Lung microvascular endothelial cell (primary cell): ENCODE data around the gene SULT1C4. TPM values are rescaled to one million over a fixed set of nuclear protein-coding genes. Genes with fewer than 3 reads are reported as not detected.

Experiments used
- DNase-seq, 2 donors: peaks; one replicate each; pipeline versions ENCODE4 v3.0.0 to v3.0.0-alpha.2; 2010; ENCODE audit warnings: low read depth in 2 of 2
- total RNA-seq: library from RNA; depleted of rRNA; stranded (reverse); fragments of >200 nt; gene quantifications from 2 replicates; pipeline ENCODE4 v1.2.1, GENCODE V29; 2014

The SULT1C4 gene
- total RNA-seq, 1 donor from 2014 or later, result 94.6 TPM

GRCh38 chr2:108369153-108369552, 8.6 kb upstream of the SULT1C4 start:
- no peak for DNase-seq

DNA sequence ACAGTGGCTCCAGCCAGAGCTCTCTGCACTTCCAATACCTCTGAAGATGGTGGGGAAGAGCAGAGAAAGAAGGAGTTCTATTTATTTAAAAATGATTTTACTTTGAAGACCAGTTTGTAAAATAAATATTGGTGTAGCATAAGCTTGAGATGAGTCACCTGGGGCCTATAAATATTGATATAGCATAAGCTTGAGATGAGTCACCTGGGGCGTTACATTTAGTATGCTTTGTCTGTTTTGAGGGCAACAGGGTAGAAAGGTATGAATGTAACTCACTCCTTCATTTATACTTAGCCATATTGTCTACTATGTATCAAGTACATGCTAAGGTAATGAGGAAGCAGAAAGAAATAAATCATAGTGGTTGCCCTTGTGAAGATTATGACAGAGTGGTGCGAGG, 7.7 kb upstream of the SULT1C4 start:
- DNase-seq, result no peak

DNA sequence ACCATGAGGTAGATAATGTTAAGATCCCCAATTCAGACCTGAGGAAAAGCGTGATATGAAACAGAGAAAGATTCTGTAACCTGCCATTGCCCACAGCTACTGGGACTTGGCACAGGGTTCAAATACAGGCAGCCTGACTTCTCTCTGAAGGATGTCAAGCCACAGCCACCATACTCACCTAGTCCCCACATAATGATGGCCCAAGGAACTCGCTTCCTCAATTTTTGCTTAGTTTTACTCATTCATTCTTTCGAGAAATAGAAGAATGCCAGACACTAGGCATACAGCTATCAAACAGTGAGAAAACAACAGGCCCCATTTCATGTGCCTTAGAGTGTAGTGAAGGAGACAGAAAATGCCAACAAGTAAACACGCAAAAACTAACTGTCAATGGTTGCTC, 980 bp upstream of the SULT1C4 start:
- no peak for DNase-seq

DNA sequence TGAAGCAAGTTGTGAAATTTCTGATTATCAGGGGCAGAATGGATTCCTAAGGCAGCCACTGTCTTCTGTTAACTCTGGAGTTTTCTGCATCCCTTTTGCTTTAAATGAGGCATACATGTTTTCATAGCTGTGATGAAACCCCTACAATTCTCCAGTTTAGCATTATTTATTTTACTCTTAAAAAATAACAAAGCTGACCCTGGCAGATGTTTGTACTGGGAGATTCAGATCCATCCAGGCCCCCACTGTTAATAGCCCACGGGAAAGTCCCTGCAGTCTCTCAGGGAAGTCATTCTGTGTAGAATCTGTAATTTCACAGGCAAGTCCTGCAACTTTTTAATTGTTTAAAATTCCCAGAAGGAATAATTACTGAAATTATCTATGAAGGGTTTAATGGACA, 353 bp upstream of the SULT1C4 start:
- DNase-seq, result no peak

- DNase-seq, result no peak
Observed at GRCh38 chr2:108378851-108379250, 1.1 kb downstream of the SULT1C4 start.

DNA sequence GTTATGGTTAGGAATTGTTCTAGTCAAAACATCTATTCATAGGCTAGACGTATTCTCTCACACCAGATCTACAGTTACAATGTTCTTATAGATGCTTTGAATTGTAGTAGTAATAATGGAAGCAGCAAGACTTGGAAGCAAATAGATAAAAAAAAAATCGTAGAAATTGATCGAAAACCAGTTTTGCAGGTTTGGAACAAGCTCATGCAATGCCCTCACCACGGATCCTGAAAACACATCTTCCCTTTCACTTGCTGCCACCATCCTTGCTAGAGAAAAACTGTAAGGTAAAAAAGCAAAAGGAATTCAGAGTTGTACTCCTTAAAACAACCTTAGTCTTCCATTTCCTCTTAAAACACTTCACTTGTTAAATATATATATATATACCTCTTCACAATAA, 4.4 kb downstream of the SULT1C4 start:
- DNase-seq, result no peak

- DNase-seq, result no peak
Observed at GRCh38 chr2:108383146-108383830, 5.5 kb downstream of the SULT1C4 start.

- DNase-seq, result no peak
Observed at GRCh38 chr2:108384662-108385393, 7.1 kb downstream of the SULT1C4 start.

GRCh38 chr2:108385411-108386071, 7.8 kb downstream of the SULT1C4 start:
- no peak for DNase-seq

- DNase-seq, result no peak
Observed at GRCh38 chr2:108388045-108388444, 10.3 kb downstream of the SULT1C4 start.

DNA sequence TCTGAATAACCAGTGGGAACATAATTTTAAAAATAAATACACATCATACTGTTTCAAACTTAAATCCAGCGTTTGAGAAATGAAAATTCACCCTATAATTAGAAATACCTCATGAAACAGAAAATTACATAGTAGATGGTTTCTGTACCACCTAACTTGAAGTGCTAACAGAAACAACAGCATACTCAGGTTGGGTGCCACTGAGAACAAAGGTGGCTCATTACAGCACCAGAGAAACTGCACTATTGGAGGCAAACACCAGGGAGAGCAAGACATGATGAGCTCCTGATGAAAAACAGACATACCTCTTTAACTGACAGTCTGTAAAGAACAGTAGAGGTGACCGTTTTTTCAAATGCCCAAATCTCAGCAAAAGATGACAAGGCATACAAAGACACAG, 12.6 kb downstream of the SULT1C4 start:
- no peak for DNase-seq

DNA sequence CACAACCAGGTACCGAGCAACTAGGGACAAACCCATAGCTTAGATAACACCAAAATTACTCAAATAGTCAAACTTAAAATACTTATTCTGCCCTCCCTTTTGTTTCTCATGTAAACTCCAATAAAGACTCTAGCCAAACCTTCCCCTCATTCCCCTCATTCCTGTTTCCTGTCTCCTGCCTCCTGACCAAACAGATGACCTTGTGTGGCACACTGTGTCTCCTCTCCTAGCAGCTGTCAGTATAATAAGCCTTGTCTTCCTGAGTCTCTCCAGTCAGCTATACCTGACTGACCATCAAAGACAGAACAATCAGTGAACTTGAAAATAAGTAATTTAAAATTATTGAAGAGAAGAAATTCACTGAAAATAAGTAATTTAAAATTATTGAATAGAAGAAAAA, 14.3 kb downstream of the SULT1C4 start:
- DNase-seq, result no peak

GRCh38 chr2:108393197-108393596, 15.4 kb downstream of the SULT1C4 start:
- DNase-seq, result no peak

- DNase-seq, result no peak
Observed at GRCh38 chr2:108395155-108395554, 17.4 kb downstream of the SULT1C4 start.

- DNase-seq, result peak in 1 of 2 donors; percentile 41
Observed at GRCh38 chr2:108396845-108397244, 19.1 kb downstream of the SULT1C4 start.

GRCh38 chr2:108399479-108399878, 21.7 kb downstream of the SULT1C4 start:
- peak in 1 of 2 donors; percentile 11 for DNase-seq

DNA sequence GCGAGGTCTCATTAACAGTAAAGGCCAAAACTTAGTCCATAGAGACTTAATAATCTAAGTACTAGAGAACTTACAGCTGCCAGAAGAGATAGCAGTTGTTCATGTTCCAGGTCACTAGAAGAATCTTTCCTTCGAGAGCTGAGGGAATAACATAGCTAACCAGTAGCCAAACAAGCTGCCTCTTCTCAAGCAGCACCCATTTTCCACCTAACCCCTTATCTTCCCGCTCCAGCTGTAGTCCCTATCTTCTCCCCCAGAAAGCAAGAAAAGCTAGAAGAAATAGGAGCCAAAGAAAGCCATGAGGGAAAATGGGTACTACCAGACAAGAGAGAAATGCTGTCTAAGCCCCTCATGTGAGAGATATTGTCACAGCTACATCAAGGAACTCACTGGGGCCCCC, 24.0 kb downstream of the SULT1C4 start:
- no peak for DNase-seq

- DNase-seq, result no peak
Observed at GRCh38 chr2:108403494-108403893, 25.7 kb downstream of the SULT1C4 start.

- no peak for DNase-seq
Observed at GRCh38 chr2:108404784-108405397, 27.1 kb downstream of the SULT1C4 start.

- no peak for DNase-seq
Observed at GRCh38 chr2:108407864-108408729, 30.3 kb downstream of the SULT1C4 start.

DNA sequence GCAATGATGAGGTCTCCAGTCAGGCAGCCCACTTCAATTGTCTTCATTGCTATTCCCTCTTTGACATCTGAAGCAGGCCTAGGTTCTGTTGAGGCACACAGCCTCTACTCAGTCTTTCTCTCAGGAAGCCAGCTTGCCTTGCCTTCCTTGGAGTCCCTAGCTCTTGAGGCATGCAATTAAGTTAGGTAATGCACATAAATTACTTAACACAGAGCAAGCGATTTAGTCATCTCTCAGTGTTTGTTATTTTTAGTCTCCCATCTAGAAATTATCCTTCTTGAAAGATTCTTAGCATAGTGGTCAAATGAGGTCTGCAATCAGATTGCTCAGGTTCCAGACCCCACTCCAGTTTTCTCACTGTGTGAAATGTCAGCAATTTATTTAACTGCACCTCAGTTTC, 32.0 kb downstream of the SULT1C4 start:
- no peak for DNase-seq
